Activated CD8-positive, alpha-beta memory T cell treated with anti-CD3 and anti-CD28 coated beads, Interleukin-2, amount 50 U/mL, for 1 hour (primary cell): ENCODE results near the gene GCA.

Experiments
- DNase-seq: peaks from one replicate; pipeline ENCODE4 v3.0.0-alpha.2; 2020; ENCODE audit errors: extremely low read depth

Gene GCA, protein sequence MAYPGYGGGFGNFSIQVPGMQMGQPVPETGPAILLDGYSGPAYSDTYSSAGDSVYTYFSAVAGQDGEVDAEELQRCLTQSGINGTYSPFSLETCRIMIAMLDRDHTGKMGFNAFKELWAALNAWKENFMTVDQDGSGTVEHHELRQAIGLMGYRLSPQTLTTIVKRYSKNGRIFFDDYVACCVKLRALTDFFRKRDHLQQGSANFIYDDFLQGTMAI

GRCh38 chr2:162343824-162344616 lies at the start of gene GCA:
TSS of gene GCA (plus strand) at chr2:162344132. CDS start at chr2:162344249, 117 bp downstream.
- DNase-seq = peak; percentile 91

GRCh38 chr2:162295009-162295408 lies 48.9 kb upstream of the GCA start:
- no peak for DNase-seq

GRCh38 chr2:162297925-162298552 lies 45.9 kb upstream of the GCA start:
- DNase-seq = peak; percentile 17

DNA sequence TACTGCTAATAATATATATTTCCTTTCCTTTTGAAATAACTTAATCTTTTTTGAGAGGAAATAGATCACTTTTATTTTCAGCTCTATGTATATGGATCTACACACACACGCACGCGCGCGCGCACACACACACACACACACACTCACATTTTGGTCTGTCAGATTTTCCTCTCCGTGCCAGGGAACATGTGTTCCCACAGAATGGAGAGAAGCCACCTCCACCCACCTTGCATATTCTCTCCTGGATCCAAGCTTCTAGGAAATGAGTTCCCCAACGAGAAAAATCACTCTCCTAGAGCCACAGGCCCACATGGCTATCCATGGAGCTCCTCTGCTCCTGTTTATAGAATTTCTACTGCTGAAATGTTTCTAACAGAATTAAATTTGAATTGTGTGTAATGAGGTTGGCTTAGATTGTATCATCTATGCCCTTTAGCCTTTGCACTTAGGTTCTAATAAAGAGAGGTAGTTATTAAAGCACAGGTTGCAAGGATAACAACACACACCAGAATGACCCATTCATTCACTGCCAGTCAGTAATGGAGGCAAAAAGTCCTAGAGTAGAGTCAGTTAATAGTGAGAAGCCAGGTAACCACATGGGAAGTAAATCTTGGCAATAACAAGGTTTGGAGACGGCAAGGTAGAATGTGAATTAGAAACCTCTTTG lies 45.1 kb upstream of the GCA start:
- no peak for DNase-seq

DNA sequence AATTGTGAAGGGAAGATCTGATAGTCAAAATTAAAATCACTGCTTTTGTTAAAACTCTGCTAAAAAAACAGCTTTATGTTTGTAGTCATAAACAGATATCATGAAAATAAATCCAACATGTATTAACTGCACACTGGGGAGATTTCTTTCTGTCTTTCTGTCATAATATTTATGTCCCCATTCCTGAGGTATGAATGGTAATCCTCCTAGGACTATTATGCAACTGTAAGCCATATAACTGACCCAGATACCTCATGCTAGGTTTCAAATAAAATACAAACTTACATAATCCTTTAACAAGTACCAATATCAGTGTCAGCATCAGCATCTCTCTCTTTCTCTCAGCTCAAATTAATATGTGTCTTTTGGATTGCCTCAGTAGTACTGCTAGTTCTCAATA lies 43.7 kb upstream of the GCA start:
- DNase-seq = no peak

GRCh38 chr2:162301151-162301804 lies 42.7 kb upstream of the GCA start:
- peak; percentile 23 for DNase-seq

- no peak for DNase-seq
Measured at GRCh38 chr2:162301877-162302276, 42.1 kb upstream of the GCA start.

- DNase-seq = no peak
Measured at GRCh38 chr2:162305901-162306300, 38.0 kb upstream of the GCA start.

DNA sequence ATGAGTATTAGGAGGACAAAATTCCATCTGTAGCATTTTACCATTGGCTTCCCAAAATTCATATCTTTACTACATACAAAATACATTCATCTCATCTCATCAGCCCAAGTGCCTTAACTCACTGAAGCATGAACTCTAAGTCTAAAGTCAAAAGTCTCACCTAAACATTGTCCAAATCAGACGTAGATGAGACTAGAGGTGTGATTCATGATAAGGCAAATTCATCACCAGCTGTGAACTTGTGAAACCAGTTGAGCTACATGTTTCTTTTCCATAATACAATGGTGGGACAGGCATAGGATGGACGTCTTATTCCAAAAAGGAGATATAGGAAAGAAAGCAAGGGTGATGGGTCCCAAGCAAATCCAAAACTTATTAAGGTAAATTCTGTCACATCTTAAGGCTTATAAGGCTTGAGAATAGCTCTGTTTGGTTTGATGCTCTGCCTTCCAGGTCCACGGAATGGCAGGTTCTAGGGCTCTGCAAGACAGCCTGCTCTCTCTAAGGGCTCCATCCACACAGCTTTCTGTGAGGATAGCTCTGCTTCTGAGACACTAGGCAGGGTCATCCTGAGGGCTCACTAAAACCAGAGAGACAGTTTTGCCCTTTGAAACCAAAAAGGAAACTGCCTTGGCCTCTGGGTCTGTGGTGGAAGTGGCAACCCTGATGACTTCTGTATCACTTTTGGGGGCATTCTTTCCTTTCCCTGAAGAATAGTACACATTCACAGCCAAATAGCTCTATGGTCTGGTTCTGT lies 35.0 kb upstream of the GCA start:
- no peak for DNase-seq

GRCh38 chr2:162312853-162313252 lies 31.1 kb upstream of the GCA start:
- no peak for DNase-seq

DNA sequence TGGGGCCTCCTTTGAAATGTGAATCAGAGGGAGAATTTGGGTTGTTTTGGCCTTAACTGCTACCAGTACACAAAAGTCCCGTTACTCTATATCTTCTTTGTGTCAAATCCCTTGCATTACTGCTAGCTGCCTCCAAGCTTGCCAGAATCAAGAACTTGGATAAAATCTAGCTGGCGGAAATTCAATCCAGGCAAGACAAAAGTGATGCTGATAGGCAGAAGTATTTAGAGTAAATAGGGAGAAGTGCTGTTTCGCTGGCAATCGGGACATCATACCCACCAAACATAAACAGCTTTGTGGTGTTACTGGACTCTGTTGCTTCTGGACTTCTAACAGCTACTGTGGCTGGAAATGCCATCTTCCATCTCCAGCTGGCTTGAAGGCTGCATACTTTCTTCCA lies 28.0 kb upstream of the GCA start:
- DNase-seq = no peak

GRCh38 chr2:162316590-162316989 lies 27.3 kb upstream of the GCA start:
- DNase-seq = no peak

DNA sequence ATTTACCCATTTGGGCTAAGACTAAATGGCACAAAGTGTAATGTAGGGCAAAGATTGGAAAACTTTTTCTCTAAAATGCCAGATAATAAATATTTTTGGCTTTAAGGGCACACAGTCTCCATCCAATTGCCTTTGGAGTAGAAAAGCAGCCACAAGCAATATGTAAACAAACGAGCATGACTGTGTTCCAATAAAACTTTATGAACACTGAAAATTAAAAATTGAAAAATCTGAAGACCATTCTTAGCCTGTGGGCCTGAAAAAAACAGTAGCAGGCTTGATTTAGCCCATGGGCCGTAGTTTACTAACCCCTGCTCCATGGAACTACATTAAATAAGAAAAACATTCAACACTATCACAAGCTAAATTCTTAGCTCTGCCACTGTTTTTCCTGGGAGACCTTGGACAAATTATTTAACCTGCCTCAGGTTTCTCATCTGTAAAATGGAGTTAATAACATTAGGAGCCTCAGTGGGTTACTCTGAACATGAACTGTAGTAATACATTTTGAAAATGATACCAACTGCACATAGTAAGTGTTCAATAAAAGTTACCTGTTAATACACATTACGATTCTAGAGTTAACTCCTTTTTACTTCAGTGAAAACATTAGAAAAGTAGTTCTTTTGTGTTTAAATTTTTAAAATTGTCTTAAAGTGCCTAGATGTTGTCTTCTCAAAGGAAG lies 26.7 kb upstream of the GCA start:
- no peak for DNase-seq

DNA sequence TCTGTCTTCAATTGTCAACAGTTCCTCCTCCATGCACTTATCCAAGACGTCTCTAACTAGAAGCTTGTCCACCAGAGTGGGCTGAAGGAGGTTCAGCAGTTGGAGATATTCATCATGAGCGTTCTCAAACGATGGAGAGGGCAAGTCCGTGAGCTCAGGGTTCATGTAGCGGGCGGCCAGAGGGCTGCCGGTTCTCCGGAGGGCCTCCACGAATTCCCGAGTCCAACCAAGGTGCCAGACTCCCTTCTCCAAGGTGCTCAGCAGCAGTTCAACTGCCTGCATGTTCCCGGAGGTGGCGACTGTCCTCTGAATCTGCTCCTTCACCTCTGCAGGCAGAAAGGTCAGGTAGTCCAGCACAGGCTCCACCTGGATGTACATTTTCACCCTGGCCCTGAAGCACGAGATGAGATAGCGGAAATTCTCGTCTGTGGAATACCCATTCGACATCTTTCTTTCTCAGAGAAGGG lies 26.0 kb upstream of the GCA start:
- DNase-seq = no peak

DNA sequence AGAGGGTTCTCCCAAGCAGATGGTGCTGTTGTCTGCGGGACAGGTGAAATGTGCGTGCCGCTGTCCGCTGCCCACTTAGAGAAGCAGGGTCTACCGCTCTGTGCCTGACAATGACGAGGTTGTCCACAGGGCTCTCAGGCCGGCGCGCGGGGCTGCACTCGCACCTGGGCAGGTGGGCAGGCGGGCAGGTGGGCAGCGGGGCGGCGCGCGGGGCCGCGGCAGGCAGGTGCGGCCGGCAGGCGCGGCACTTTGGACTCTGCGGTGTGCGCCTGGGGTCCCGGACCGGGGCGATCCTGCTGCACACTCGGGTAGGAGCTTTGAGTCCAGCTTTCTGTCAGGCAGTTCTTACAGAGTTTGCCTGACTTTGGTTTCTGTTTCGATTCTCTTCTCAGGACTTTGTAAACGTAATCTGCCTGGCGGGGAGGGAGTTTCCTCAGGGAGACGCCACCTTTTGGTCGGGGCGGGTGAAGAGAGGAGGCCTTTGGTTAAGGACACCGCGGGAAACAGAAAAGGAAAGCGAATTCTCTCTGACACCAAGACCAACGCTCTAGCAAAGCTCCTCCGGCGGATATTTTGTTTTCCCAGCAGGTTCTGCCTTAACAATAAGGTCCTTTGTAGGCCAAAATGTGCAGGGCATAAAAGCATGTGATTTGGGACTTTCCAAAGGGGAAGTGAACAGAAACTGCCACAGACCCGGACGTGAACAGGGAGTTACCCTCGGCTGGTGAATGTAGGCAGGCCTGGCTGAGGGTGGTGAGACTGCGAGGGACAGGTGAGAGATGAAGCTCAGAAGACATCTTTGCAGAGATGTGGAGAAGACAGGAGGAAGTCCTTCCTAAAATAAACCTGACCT lies 25.4 kb upstream of the GCA start, which contains the start of gene IFIH1:
TSS of gene IFIH1 (minus strand) at position 357 of the 853 bp plus-strand sequence. CDS start 377 bp downstream, outside the sequence.
- peak; percentile 46 for DNase-seq

DNA sequence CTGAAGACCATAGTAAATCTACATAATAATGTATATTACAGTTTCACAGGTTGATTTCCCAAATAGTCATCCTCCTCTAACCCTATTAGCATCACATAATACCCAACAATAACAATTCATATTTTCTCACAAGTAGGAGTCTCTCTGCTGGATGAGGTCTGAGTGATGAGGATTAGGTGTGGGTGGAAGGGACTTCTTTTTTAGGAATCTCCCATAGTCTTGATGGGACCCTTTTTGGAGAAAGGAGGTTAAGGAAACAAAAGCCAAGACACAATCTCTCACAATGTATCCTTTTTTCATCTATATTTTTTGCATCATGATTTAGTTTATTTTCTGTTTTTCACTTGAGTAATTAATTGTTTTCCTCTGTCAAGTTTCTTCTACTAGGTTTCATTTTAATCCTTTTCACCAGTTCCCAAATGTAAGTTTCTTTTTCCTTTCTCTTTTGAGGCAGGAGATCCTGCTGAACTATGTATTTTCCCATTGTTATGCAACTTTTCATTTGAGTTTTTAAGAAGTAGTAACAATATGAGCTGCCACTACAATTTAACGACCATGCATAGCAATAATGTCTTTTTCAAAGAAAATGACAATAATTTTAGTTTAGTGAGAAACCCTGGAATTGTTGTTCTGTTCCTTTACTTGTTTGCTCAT lies 22.9 kb upstream of the GCA start:
- DNase-seq = no peak

- DNase-seq = no peak
Measured at GRCh38 chr2:162324953-162325352, 19.0 kb upstream of the GCA start.

GRCh38 chr2:162327134-162327769 lies 16.7 kb upstream of the GCA start:
- DNase-seq = no peak
